HUES48 (cell line): ENCODE data around the gene MEIKIN.
"Not testable (repeated sequence)": the region's sequence is repeated elsewhere in the genome, so short reads cannot be mapped to it uniquely, and the experiment has no call there.

Source experiments
- H3K27ac ChIP-seq: one replicate; pipeline ENCODE4 v1.7.0; 2013; ENCODE audit warnings: low read depth, low read length, inconsistent platforms
- H3K27me3 ChIP-seq: 2 replicates; pipeline ENCODE4 v1.6.1; 2013; ENCODE audit warnings: mild to moderate bottlenecking, low read length; ENCODE audit not compliant: control insufficient read depth, insufficient read depth
- H3K36me3 ChIP-seq: 2 replicates; pipeline ENCODE4 v1.6.1; 2013; ENCODE audit warnings: low read length; ENCODE audit not compliant: control insufficient read depth, insufficient read depth
- H3K4me1 ChIP-seq: 2 replicates; pipeline ENCODE4 v1.6.1; 2013; ENCODE audit warnings: mild to moderate bottlenecking, low read length; ENCODE audit not compliant: control insufficient read depth, insufficient read depth
- H3K4me3 ChIP-seq: 2 replicates; pipeline ENCODE4 v1.5.1; 2013; ENCODE audit warnings: mild to moderate bottlenecking, low read depth, low read length
- H3K9ac ChIP-seq: 2 replicates; pipeline ENCODE4 v1.6.1; 2013; ENCODE audit warnings: mild to moderate bottlenecking, low read depth, low read length, moderate library complexity
- H3K9me3 ChIP-seq: 2 replicates; pipeline ENCODE4 v1.6.1; 2013; ENCODE audit warnings: low read length; ENCODE audit not compliant: control insufficient read depth, insufficient read depth

MEIKIN gene

DNA sequence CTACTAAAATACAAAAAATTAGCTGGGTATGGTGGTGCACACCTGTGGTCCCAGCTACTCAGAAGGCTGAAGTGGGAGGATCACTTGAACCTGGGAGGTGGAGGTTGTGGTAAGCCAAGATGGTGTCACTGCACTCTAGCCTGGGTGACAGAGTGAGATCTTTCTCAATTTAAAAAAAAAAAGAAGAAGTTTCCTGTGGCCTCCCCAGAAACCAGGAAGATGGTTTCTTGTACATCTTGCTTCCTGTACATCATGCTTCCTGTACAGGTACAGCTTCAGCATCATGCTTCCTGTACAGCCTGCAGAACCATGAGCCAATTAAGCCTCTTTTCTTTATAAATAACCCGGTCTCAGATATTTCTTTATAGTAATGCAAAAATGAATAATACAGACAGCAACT is 43.2 kb downstream of the MEIKIN start:
- not testable (repeated sequence) for H3K27ac ChIP-seq, H3K4me3 ChIP-seq, H3K4me1 ChIP-seq, H3K27me3 ChIP-seq, H3K9ac ChIP-seq, H3K36me3 ChIP-seq, H3K9me3 ChIP-seq

DNA sequence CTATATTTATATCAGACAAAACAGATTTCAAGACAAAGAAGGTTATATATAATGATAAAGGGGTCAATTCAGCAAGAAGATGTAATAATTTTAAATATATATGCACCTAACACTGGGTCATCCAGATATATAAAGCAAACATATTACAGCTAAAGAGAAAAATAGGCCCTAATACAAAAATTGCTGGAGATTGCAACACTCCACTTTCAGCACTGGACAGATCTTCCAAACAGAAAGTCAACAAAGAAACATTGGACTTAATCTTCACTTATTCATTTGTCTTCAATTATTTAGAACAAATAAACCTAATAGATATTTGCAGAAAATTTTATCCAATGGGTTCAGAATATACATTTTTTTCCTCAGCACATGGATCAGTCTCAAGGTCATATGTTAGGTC is 45.8 kb downstream of the MEIKIN start:
- Histone ChIP-seq H3K9ac (no peak overlapping the region), H3K27me3 (no peaks in the 10 kb centered on the region), H3K36me3 (no peaks in the 10 kb centered on the region), H3K4me3 (no peak overlapping the region), H3K9me3 (0 out of 2 replicates have a peak, but pooled peaks cover 3% of the 10 kb centered on the region), H3K4me1 (no peaks in the 10 kb centered on the region), H3K27ac (no peak overlapping the region)

DNA sequence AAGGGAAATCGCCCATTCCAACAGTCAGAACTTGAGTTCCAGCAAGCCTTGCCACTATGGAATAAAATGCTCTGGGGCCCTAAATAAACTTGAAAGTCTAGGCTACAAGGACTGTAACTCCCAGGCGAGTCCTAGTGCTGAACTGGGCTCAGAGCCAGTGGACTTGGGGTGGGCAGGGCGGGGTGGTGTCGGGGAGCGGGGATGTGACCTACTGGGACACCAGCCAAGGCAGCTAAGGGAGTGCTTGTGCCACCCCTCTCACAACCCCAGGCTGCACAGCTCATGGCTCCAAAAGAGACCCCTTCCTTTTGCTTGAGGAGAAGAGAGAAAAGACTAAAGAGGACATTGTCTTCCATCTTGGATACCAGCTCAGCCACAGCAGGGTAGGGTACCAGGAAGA is 61.5 kb downstream of the MEIKIN start:
- no peaks in the 10 kb centered on the region for H3K27me3 ChIP-seq
- no peaks in the 10 kb centered on the region for H3K9me3 ChIP-seq
- no peak overlapping the region for H3K9ac ChIP-seq
- H3K4me1 ChIP-seq, result no peaks in the 10 kb centered on the region
- no peaks in the 10 kb centered on the region for H3K36me3 ChIP-seq
- no peak overlapping the region for H3K4me3 ChIP-seq
- no peak overlapping the region for H3K27ac ChIP-seq

DNA sequence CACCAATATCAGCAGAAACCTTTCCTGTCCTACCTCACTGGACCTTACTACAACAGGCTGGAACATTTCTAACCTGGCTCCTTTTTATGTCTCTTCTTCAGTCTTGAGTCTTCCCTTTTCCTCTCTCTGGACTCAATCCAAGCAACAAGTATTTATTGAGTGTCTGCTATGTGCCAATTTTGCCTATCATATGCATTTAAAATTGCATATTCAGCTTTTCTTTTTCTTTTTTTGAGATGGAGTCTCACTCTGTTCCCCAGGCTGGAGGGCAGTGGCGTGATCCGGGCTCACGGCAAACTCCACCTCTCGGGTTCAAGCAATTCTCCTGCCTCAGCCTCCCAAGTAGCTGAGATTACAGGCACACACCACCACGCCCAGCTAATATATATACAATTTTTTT is 65.8 kb downstream of the MEIKIN start:
- Histone ChIP-seq H3K4me1 (no peaks in the 10 kb centered on the region), H3K27ac (no peak overlapping the region), H3K9me3 (no peaks in the 10 kb centered on the region), H3K27me3 (no peaks in the 10 kb centered on the region), H3K9ac (no peak overlapping the region), H3K36me3 (no peaks in the 10 kb centered on the region), H3K4me3 (no peak overlapping the region)

DNA sequence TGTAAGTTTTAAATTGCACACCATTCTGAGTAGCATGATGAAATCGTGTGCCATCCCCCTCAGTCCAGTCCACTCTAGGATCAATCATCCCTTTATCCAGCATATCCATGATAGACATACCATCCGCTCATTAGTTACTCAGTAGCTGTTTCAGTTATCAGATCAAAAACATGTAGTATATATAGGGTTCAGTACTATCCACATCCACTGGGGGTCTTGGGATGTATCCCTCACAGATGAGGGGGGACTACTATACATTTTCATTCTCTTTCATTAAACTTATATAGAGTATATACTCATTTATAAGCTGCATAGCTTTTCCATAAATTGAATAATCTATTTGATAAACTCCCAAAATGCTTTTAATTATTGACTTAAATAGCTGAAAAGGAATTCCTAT is 67.6 kb downstream of the MEIKIN start:
- no peaks in the 10 kb centered on the region for H3K36me3 ChIP-seq
- H3K27ac ChIP-seq, result no peak overlapping the region
- H3K4me1 ChIP-seq, result no peaks in the 10 kb centered on the region
- no peaks in the 10 kb centered on the region for H3K9me3 ChIP-seq
- H3K4me3 ChIP-seq, result no peak overlapping the region
- no peaks in the 10 kb centered on the region for H3K27me3 ChIP-seq
- H3K9ac ChIP-seq, result no peak overlapping the region

DNA sequence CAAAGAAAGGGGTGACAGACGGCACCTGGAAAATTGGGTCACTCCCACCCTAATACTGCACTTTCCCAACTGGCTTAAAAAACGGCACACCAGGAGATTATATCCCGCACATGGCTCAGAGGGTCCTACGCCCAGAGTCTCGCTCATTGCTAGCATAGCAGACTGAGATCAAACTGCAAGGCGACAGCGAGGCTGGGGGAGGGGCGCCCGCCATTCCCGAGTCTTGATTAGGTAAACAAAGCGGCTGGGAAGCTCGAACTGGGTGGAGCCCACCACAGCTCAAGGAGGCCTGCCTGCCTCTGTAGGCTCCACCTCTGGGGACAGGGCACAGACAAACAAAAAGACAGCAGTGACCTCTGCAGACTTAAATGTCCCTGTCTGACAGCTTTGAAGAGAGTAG is 74.2 kb downstream of the MEIKIN start:
- not testable (repeated sequence) for H3K9ac ChIP-seq, H3K4me3 ChIP-seq, H3K36me3 ChIP-seq, H3K27me3 ChIP-seq, H3K27ac ChIP-seq, H3K4me1 ChIP-seq
- peaks cover 37% of the 10 kb centered on the region for H3K9me3 ChIP-seq

DNA sequence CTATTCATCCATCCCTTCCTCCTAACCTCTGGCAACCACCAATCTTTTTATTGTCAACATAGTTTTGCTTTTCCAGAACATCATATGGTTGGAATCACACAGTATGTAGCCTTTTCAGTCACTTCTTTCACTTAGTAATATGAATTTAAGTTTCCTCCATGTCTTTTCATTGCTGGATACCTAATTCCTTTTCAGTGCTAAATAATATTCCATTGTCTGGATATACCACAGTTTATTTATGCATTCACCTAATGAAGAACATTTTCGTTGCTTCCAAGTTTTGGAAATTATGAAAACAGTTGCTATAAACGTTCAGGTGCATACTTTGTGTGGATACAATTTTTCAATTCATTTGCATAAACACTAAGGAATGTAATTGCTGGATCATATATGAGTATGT is 77.9 kb downstream of the MEIKIN start:
- Histone ChIP-seq H3K9ac (no peak overlapping the region), H3K4me1 (no peaks in the 10 kb centered on the region), H3K4me3 (no peak overlapping the region), H3K36me3 (no peaks in the 10 kb centered on the region), H3K9me3 (peaks cover 51% of the 10 kb centered on the region), H3K27ac (no peak overlapping the region), H3K27me3 (no peaks in the 10 kb centered on the region)

DNA sequence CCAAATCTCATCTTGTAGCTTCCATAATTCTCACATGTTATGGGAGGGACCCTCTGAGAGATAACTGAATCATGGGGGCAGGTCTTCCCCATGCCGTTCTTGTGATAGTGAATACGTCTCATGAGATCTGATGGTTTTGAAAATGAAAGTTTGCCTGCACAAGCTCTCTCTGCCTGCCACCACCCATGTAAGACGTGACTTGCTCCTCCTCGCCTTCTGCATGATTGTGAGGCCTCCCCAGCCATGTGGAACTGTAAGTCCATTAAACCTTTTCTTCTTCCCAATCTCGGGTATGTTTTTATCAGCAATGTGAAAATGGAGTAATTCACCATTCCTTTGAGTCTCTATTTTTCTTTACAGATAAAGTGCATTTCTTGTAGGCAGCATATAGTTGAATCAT is 81.8 kb downstream of the MEIKIN start:
- H3K36me3 ChIP-seq, result no peaks in the 10 kb centered on the region
- H3K9me3 ChIP-seq, result peaks cover 27% of the 10 kb centered on the region
- no peaks in the 10 kb centered on the region for H3K4me1 ChIP-seq

DNA sequence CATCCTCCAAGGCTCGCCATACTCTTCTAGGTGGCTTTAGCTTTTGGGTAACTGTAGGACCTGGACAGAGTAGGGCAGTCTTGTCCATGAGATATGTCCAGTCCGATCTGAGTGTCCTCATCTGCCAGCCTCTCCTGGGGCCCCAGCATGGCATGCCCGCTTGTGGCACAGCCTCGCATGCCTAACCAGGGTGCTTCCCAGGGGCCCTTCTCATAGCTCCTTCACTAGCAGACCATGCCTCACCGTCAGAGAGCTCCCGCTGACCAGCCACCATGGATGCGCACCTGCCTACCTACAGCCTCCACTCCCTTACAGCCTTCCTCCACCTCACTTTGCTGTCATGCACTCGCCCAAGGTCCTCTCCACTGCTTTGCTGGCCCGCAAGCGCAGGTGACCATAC is 88.1 kb downstream of the MEIKIN start:
- H3K4me3 ChIP-seq, result no peak overlapping the region
- H3K4me1 ChIP-seq, result no peaks in the 10 kb centered on the region
- no peak overlapping the region for H3K9ac ChIP-seq
- no peak overlapping the region for H3K27ac ChIP-seq
- H3K36me3 ChIP-seq, result no peaks in the 10 kb centered on the region
- no peaks in the 10 kb centered on the region for H3K27me3 ChIP-seq
- no peaks in the 10 kb centered on the region for H3K9me3 ChIP-seq

More for the DNA sequence above, 81.8 kb downstream of the MEIKIN start:
- Histone ChIP-seq H3K27ac (no peak overlapping the region), H3K27me3 (no peaks in the 10 kb centered on the region), H3K4me3 (no peak overlapping the region), H3K9ac (no peak overlapping the region)

DNA sequence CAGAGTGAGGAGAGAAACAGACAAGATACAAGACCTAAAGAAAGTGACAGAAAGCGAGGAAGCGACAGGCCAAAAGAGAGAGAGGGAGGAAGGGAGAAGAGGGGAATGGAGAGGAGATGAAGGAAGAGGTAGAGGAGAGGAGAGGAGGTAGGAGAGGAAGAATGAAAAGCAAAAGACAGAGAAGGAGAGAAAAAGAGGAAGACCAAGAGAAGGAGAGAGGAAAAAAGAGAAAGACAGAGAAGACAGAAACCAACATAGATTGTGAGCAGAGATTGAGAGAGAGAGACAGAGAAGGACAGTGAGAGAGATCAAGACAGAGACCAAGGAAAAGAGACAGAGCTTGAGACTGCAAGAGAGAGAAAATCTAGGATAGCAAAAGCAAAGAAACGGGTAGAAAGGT is 90.0 kb downstream of the MEIKIN start:
- H3K4me3 ChIP-seq, result no peak overlapping the region
- H3K9ac ChIP-seq, result no peak overlapping the region
- no peak overlapping the region for H3K27ac ChIP-seq
- no peaks in the 10 kb centered on the region for H3K9me3 ChIP-seq
- no peaks in the 10 kb centered on the region for H3K27me3 ChIP-seq
- no peaks in the 10 kb centered on the region for H3K4me1 ChIP-seq
- no peaks in the 10 kb centered on the region for H3K36me3 ChIP-seq

DNA sequence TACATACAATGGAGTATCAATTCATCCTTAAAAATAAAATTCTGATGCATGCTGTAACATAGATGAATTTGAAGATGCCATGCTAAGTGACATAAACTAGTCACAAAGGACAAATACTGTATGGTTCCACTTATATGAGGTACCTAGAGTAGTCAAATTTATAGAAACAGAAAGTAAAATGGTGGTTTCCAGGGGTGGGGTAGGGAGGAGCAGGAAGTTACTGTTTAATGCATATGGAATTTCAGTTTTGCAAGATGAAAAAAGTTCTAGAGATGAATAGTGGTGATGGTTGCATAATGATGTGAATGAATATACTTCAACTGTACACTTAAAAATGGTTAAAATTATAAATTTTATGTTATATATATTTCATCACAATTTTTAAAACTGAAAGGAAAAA is 91.3 kb downstream of the MEIKIN start:
- Histone ChIP-seq H3K9me3 (no peaks in the 10 kb centered on the region), H3K36me3 (no peaks in the 10 kb centered on the region), H3K27ac (no peak overlapping the region), H3K4me3 (no peak overlapping the region), H3K4me1 (no peaks in the 10 kb centered on the region), H3K27me3 (no peaks in the 10 kb centered on the region), H3K9ac (no peak overlapping the region)

DNA sequence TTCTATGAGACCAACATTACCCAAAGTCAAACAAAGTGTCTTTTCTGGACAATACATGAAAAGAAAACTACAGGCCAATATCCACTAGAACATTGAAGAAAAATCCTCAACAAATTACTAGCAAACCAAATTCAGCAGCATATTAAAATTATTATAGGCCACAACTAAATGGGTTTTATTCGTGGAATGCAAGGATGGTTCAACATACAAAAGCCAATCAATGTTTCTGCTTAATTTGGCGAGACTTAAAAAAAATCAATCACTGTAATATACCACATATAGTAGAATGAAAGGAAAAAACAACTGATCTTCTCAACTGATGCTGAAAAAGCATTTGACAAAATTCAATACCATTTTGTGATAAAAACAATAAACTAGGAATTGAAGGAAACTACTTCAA is 96.8 kb downstream of the MEIKIN start:
- peaks cover 28% of the 10 kb centered on the region for H3K9me3 ChIP-seq
- H3K27ac ChIP-seq, result no peak overlapping the region
- H3K4me1 ChIP-seq, result no peaks in the 10 kb centered on the region
- H3K36me3 ChIP-seq, result no peaks in the 10 kb centered on the region
- no peaks in the 10 kb centered on the region for H3K27me3 ChIP-seq
- no peak overlapping the region for H3K9ac ChIP-seq
- no peak overlapping the region for H3K4me3 ChIP-seq
